ENCODE measurements around the gene MGAM2.

MGAM2 gene

DNA sequence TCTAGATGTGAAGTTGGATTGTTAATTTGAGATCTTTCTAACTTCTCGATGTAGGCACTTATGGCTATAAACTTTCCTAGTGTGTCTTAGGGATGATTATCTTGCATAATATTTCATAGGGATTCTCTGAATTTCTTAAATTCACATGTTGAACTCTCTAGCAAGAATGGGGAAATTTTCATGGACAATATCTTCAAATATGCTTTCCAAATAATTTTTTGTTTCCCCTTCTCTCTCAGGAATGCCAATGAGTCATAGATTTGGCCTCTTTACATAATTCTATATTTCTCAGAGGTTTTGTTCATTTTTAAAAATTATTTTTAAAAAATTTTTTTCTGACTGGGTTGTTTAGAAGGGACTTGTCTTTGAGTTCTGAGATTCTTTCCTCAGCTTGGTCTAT, 68.9 kb downstream of the MGAM2 start:
- no peak for DNase-seq (ENCODE audit: low spot score)
- TF ChIP-seq, protein P1, sequence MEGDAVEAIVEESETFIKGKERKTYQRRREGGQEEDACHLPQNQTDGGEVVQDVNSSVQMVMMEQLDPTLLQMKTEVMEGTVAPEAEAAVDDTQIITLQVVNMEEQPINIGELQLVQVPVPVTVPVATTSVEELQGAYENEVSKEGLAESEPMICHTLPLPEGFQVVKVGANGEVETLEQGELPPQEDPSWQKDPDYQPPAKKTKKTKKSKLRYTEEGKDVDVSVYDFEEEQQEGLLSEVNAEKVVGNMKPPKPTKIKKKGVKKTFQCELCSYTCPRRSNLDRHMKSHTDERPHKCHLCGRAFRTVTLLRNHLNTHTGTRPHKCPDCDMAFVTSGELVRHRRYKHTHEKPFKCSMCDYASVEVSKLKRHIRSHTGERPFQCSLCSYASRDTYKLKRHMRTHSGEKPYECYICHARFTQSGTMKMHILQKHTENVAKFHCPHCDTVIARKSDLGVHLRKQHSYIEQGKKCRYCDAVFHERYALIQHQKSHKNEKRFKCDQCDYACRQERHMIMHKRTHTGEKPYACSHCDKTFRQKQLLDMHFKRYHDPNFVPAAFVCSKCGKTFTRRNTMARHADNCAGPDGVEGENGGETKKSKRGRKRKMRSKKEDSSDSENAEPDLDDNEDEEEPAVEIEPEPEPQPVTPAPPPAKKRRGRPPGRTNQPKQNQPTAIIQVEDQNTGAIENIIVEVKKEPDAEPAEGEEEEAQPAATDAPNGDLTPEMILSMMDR (IDR thresholded peaks at IDR 0.05; ENCODE audit: borderline replicate concordance, control extremely low read depth, extremely low read depth, insufficient read depth, missing control alignments) = no peak
- in situ Hi-C loops (cut with MboI; ENCODE audit: low sequenced_read_pairs, unreplicated experiment) = no loop called here

DNA sequence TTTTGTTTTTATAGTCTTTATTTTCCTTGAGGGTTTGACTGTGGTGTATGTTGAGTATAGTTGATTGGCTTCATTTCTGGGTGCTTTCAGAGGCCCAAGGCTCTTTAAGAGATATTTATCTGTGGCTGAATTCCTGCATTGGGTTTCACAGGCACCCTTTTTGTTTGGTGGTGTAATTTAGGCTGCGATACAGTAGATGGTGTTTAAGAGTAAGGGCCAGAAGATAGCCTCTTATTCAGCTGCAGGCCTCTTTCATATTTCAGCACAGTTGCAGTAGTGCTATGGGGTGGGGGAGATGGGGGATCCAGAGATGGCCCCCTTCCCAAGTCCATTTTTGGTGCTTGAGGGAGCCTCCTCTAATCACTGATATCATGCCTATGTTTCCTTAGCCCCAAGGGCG, 69.7 kb downstream of the MGAM2 start:
- in situ Hi-C loops (cut with MboI; ENCODE audit: low sequenced_read_pairs, unreplicated experiment) = no loop called here
- no peak for DNase-seq (ENCODE audit: low spot score)
- TF ChIP-seq, protein P1 (IDR thresholded peaks at IDR 0.05; ENCODE audit: borderline replicate concordance, control extremely low read depth, extremely low read depth, insufficient read depth, missing control alignments) = no peak

DNA sequence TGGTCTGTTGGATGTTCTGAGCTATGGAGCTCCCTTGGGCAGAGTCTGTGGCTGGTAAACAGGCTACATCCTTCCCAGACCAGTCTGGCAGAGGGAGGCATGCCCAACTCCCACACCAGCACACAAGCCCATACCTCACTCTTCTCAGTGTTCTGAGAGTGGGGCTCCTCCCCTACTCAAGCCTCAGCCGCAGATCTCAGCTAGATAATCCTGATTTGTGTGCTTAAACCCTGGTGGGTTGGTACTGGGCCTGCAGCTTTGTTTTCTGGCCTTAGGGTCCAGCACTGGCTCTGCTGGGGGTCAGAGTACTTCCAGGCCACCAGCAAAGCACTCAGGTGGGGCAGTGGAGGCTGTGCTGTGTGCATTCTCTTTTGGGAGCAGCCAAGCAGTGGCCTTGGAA, 70.4 kb downstream of the MGAM2 start:
- DNase-seq (ENCODE audit: low spot score) = no peak
- TF ChIP-seq, protein P1 (IDR thresholded peaks at IDR 0.05; ENCODE audit: borderline replicate concordance, control extremely low read depth, extremely low read depth, insufficient read depth, missing control alignments) = no peak
- in situ Hi-C loops (cut with MboI; ENCODE audit: low sequenced_read_pairs, unreplicated experiment) = no loop called here

DNA sequence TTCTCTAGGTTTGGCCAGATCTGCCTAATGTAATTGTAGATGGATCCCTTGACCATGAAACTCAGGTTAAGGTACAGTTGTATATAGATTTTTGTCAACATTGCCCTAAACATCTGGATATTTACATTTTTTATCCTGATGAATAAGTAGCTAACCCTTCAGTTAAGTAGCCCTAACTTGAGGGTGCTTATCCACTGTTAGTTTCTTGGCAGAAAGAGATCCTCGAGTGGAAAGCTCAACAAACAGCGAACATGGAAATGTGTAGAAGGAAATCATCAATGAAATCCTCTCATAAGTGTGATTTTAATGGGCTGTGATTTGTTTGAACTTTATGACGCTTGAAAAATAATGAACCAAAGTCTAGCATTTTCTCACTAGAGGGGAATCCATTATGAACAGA, 73.6 kb downstream of the MGAM2 start:
- in situ Hi-C loops (cut with MboI; ENCODE audit: low sequenced_read_pairs, unreplicated experiment) = no loop called here
- TF ChIP-seq, protein P1 (IDR thresholded peaks at IDR 0.05; ENCODE audit: borderline replicate concordance, control extremely low read depth, extremely low read depth, insufficient read depth, missing control alignments) = no peak
- no peak for DNase-seq (ENCODE audit: low spot score)

DNA sequence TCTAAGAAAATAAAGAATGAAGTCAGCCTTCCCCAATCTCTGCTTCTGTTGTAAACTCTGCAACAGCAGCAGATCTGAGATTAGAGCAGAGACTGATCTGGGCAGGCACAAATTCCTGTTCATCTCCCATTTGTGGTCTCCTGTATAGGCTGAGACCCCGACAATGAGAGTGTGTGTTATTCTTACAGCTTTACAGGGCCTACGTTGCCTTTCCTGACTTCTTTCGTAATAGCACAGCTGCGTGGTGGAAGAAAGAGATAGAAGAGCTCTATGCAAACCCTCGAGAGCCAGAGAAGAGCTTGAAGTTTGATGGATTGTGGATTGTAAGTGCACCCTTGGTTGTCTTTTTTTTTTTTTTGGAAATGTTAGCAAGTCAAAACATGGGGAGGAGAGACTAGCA, 74.3 kb downstream of the MGAM2 start:
- no peak for DNase-seq (ENCODE audit: low spot score)
- in situ Hi-C loops (cut with MboI; ENCODE audit: low sequenced_read_pairs, unreplicated experiment) = no loop called here
- TF ChIP-seq, protein P1 (IDR thresholded peaks at IDR 0.05; ENCODE audit: borderline replicate concordance, control extremely low read depth, extremely low read depth, insufficient read depth, missing control alignments) = no peak

GRCh38 chr7:142188154-142188553, 76.6 kb downstream of the MGAM2 start:
- in situ Hi-C loops (cut with MboI; ENCODE audit: low sequenced_read_pairs, unreplicated experiment) = no loop called here
- DNase-seq (ENCODE audit: low spot score) = no peak
- TF ChIP-seq, protein P1 (IDR thresholded peaks at IDR 0.05; ENCODE audit: borderline replicate concordance, control extremely low read depth, extremely low read depth, insufficient read depth, missing control alignments) = no peak

DNA sequence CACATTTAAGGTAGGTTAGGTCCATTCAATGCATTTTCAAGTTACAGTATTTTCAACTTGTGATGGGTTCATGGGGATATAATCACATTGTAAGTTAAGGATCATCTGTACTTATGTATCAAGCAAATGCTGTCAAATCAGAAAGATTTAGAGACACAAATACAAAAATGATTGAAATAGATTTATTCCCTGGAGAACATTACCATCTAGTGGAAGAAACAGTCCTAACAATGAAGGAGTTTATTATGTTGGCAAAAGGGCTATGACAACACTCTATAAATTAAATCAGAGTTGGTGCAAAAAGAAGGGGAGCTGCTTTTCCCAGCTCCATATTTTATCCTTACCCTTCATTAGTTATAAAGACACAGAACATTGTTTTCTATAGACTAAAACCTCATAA, 77.3 kb downstream of the MGAM2 start:
- TF ChIP-seq, protein P1 (IDR thresholded peaks at IDR 0.05; ENCODE audit: borderline replicate concordance, control extremely low read depth, extremely low read depth, insufficient read depth, missing control alignments) = no peak
- DNase-seq (ENCODE audit: low spot score) = no peak
- in situ Hi-C loops (cut with MboI; ENCODE audit: low sequenced_read_pairs, unreplicated experiment) = no loop called here

Measured in GM13976 (cell line).